Islet of Langerhans (tissue), 1 donor: Measurements from ENCODE around the gene SRD5A1.

Experiments used
- FAIRE-seq: peaks from one replicate; lab custom pipeline; 2011; peaks lifted over from hg19 to GRCh38; lab: Jason Lieb, UNC

The SRD5A1 gene

GRCh38 chr5:6713274-6714225 lies 80.3 kb downstream of the SRD5A1 start, which contains the start of gene TENT4A:
TSS of gene TENT4A (plus strand) at chr5:6713432. CDS start at chr5:6713984, 552 bp downstream.
- no peak for FAIRE-seq

DNA sequence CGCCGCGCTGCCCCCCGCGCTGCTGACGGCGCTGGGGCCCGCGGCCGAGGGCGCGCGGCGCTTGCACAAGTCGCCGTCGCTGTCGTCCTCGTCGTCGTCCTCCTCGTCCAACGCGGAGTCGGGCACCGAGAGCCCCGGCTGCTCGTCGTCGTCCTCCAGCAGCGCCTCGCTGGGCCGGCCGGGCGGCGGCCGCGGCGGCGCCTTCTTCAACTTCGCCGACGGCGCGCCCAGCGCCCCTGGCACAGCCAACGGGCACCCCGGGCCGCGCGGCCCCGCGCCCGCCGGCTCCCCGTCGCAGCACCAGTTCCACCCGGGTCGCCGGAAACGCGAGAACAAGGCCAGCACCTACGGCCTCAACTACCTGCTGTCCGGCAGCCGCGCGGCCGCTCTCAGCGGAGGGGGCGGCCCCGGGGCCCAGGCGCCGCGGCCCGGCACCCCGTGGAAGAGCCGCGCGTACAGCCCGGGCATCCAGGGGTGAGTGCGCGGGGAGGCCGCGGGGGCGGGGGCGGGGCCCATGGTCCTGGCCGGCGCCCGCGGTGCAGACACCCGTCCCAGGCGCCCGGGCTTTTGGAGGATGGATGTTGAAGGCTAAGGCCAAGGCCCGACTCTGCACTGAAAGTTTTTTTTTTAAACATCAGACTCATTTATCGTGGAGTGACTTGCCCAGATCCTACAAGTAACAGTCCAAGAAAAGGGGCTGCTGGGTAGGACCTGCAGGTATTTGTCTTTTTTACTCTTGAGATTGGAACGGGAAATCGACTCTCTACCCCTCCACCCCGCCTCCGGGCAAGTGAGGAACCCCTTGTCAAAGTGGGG lies 81.2 kb downstream of the SRD5A1 start:
- no peak for FAIRE-seq

DNA sequence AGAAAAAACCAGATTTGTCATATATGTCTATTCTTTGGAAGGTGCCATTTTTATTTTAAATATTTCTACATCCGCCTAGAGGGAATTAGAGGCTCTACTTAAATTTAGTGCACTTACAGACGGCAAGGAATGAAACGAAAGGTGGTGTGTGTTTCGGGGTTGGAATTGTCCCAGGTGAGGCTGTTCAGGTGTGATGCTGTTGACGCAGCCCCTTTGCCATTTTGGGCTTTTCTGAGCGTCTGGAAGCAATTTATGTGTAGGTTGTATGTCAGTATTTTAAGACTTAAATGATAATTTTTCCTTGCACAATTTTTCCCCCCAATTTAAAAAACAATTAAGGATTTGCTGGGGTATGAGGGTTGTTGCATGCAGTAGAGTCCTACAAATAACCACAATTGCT lies 82.0 kb downstream of the SRD5A1 start:
- no peak for FAIRE-seq

GRCh38 chr5:6715758-6716628 lies 82.8 kb downstream of the SRD5A1 start:
- FAIRE-seq: no peak

GRCh38 chr5:6716629-6717149 lies 83.4 kb downstream of the SRD5A1 start:
- FAIRE-seq: no peak

DNA sequence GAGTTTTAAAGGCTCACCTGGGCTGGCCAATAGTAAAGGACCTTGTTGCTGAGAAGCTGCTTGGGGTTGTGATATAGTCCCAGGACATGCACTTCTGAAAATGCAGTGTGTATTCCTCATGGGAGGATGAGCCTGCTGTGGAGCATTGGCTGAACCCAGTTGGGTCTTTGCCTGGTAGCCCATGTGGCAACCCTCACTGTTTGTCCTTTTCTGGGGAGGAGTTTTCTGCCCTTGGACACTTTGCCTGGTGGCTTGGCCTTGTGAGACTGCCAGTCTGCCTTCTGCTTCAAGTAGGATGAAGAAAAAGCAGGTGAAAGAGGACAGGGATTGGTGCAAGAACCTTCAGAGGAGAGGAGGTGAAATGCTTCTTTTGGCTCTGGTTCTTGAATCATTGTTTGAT lies 84.0 kb downstream of the SRD5A1 start:
- no peak for FAIRE-seq

- FAIRE-seq: no peak
These were observed 84.4 kb downstream of the SRD5A1 start for GRCh38 chr5:6717687-6718086.

- no peak for FAIRE-seq
These were observed 85.0 kb downstream of the SRD5A1 start for GRCh38 chr5:6718161-6718681.

DNA sequence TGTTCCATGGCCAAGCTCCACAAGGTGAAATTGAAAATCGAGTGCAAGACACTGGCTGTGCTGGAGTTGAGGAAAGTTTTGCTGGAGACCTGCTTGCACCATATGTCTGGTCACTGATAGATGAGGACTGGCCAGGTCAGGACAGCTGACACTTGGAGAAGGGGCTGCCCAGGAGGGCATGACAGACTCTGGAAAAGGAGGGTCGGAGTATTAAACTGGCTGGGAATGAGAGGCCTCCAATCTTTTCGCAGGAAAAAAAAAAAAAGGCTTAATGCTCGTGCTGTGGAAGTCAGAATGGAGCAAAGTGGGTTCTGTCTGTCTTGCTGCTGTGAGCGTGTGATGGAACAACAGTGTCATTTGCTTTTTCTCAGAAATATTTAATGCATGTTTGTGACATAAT lies 85.5 kb downstream of the SRD5A1 start:
- FAIRE-seq: no peak

DNA sequence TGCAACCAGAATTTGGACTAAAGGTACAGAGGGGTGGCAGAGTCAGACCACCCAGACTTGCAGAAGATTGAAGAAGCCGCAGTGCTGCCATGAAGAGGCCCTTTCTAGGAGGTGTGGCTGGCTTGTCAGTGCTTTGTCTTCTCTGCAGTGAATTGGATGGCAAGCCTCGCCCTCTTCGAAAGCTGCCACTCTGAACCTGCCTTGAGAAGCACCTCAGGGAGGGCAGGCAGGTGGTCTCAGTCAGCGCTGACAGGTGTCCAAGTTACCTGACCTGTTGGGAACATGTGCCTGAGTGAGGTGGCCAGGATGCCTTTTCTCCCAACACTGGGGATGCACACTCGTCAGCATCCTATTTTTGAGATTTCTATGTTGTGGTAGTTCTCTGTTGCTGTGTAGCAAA lies 86.2 kb downstream of the SRD5A1 start:
- FAIRE-seq: no peak

GRCh38 chr5:6719896-6720560 lies 86.8 kb downstream of the SRD5A1 start:
- FAIRE-seq: no peak

DNA sequence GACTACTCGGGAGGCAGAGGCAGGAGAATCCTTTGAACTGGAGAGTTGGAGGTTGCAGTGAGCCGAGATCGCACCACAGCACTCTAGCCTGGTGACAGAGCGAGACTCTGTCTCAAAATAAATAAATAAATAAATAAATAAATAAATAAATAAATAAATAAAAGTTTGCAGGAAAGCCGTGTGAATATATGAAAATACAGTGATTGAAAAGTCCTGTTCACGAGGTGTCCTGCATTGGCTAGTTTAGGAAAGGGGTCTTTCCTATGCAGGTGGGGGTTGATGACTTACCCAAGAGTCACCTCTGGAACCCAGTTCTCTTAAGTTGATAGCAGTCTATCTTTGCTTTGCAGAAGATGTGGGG lies 87.3 kb downstream of the SRD5A1 start:
- FAIRE-seq: no peak

- no peak for FAIRE-seq
These were observed 88.2 kb downstream of the SRD5A1 start for GRCh38 chr5:6721442-6721841.

DNA sequence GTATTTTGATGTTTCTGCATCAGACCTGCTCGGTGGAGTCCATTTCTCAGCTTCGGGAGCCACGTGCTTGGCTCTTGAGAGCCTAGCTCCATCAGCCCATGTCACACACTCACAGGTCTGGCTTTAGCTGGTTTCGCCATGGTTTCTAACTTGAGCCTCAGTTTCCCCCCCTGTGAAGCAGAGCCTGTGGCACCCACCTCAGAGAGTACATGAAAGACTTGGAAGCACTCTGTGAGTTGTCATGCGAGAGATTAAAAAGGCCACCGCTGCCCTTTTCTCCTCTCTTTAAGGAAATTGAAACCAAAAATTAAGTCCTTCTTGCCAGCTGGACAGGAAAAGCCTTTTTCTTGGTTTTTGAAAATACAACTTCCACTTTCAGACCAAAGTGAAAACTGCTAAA lies 88.8 kb downstream of the SRD5A1 start:
- FAIRE-seq: no peak

DNA sequence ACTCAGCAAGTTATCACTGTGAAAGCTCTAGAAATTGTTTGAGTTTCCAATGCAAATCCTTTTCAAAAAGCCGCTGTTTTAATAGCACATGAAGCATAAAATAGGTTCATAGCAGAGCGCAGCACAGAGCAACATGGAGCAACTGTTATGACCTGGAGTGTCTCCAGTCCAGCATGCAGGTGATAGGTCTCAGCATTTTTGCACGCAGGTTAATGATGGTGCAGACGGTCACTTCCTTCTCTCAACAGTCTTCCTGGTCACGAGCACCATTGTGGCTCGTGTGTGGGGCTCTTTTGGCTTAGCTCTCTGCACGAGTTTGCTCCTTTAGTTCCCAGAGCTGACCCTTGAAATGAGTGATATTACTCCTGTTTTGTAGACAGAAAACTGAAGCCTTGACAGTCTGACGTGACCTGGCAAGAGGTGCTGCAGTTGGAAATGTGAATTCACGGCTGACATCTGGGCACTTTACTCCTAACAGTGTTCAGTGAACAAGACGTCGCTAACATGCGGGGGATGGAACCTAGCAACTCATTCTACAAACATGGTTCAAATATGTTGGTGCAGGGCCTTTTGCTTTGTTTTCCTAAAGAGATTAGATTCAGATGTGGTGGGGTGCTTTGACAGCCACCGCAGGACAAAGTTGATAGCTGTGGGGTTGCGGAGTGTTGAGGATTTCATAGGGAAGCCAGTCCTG lies 90.0 kb downstream of the SRD5A1 start:
- peak; percentile 64 for FAIRE-seq

DNA sequence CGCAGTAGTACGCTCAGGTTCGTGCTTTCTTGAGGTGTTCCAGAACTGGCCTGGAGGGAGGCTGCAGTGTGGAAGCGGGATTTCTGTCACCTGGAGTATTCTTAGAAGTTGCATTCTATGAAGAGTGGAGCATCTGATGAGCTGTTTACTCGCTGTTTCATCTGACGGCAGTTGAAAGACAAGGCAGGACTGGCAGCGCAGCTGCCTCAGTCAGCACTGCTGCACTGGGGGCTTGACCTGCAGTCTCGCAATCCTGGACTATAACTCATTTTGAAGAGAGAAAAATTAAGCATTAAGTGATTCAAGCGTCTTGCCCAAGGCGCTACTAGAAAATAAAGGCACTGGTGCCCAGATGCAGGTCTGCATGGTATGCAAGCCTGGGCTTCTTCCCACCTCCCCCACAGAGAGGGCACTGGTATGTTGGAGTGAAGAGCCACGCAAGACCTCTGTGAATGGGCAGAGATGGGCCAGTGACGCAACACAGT lies 90.6 kb downstream of the SRD5A1 start:
- FAIRE-seq: no peak
